Activated naive CD4-positive, alpha-beta T cell (primary cell): Measurements from ENCODE around the gene UNC79.

Source experiments
- DNase-seq, 4 experiments: peaks; one replicate each; lab custom pipeline; 2025; lab: John Stamatoyannopoulos, UW

The UNC79 gene

DNA sequence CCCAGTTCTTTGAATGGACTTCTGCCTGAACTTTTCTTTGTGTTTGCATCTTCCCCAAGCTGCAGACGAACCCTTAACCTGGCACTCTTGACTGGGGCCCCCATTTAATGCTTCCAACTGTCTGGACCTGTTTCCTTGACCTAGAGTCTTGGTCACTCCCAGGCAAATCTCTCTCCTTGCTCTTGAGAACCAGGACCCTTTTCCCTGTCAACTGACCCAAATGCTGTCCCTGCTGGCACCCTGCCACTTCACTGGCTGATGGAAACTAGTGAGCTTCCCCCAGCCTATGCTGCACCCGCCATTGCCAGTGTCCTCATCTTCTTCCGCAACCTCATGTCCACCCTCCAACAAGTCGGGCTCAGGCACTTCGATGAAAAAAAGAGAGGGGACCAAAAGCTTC, 278.1 kb downstream of the UNC79 start:
- no peak for DNase-seq

DNA sequence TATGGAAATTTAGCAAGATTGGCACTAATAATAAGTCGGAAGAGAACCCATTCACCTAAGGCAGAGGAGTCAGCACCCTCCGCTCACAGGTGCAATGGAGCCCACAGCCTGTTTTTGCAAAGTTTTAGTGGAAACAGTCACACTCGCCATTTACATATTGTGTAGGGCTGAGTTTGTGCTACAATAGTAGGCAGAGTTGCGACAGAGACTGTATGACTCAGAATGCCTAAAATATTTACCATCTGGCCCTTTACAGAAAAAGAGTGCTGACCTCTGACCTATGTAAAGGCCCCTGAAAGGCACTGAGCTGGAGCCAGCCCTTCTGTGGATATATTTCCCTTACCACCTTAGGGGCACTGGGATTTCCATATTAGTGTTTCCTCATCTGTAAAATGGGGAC, 278.5 kb downstream of the UNC79 start:
- no peak for DNase-seq

DNA sequence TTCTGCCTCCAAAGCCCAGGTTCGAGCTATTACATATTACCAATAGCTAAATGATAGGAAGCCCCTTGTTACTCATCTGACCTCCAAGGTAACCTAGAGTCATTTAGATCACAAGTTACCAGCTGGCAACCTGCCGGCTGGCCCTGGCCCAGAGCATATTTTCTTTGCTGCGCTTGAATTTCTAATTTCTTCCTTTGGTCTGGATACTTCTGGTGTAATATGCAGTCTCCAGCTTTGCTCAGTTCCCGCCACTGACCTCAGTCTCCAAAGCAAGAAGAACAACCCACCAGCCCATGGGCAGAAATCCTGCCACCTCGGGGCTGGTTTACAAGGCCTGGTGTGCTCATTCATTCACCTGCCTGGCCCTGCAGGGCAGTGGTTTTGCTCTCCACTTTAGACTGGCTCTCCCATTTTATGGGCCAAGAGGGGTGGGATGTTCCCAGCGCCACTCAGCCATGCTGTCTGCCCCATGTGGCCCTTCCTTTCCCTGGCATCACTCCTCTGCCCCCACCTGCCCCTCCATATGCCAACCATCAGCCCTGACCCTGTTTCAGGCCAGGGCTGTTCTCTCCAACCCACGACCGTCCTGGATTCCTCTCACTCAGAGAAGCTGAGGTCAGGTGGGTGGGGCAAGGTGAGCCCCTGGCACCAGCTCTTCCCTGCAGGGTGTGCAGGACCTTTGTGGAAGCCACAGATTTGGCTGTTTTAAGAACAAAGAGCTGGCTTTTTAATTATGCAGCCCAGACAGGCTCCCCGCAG, 281.5 kb downstream of the UNC79 start:
- no peak for DNase-seq

DNA sequence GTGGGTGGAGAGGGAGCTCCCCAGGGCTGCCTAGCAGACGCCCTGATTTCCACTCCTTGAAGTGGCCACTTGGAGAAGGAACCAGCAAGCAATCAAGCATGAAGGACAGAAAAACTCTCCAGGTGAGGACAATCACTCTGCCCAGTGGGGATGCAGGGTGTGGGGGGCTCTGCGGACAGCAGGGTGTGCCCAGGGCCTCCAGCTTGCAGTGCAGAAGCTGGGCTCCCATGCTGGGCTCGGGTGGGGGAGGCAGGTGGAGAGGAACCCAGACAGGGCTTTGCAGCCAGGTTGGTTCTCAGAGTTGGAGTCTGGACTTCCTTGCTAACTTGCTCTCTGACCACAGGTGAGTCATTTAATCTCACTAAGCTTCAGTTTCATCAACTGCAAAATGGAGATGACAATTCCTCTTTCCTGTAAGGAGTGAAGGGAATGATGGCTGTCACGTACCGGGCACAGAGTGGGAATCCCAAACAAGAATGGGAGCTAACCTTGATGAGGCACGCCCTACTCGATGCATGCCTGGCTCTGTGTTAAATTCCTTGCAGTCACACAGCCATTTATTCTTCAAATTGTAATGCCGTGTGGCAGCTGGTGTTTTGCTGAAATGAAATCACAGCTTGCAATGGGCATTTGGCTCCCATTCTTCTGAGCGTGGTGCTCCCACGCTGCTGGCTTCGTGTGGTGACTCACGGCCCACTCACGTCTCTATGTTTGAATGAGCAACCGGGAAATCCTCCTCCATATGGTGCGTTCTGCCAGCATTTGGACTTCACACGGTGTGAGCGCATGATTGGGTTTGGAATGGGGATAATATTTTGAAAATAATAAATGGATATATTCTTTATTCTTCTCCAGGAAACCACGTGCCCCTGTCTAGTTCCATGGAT, 282.3 kb downstream of the UNC79 start:
- no peak for DNase-seq

DNA sequence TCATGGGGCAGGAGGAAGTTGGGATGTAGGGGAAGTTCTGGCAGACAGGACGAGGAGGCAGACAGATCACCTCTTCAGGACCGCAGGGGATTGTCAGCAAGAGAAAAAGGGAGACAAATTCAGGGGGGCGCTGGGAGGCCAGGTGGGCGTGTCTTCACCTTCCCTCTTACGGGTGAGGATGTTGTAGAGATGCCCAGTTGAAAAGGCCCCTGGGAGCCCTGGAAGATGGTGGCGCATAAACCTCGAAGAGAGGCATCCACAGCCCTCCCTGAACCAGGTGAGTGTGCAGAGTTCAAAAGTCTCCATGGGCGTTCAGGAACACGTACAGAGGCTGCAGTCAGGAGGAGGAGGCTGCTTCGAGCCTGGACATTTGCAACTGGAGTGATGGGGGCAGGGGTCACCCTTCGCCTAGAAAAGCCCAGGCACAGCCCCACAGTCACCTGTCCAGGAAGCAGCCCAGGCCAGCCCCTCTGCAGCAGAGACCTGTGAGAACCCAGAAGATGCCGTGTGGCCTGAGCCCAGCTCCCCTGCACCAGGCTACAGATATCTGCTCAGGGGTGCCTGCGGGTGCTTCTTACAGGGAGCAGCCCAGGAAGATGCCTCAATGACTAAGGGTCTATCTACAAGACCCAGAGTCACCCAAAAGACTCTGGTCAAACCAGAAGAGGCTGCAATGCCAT, 283.1 kb downstream of the UNC79 start:
- no peak for DNase-seq

DNA sequence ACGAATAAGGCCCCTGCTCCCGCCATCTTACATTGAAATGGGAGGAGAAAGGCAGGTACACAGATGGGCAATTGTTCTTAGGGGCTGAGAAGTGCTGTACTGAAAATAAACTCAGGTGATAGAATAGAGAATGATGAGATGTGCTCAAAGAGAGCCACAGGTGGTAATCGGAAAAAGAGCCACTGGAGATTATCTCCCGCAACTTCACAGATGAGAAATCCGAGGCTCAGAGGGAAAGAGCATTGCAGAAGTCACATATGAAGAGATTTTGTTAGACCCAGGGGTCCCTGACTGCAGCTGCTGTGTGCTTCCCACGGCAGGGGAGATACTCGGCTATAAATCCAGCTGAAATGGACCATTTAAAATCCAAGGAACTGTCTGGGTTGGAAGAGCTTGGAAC, 283.9 kb downstream of the UNC79 start:
- no peak for DNase-seq

DNA sequence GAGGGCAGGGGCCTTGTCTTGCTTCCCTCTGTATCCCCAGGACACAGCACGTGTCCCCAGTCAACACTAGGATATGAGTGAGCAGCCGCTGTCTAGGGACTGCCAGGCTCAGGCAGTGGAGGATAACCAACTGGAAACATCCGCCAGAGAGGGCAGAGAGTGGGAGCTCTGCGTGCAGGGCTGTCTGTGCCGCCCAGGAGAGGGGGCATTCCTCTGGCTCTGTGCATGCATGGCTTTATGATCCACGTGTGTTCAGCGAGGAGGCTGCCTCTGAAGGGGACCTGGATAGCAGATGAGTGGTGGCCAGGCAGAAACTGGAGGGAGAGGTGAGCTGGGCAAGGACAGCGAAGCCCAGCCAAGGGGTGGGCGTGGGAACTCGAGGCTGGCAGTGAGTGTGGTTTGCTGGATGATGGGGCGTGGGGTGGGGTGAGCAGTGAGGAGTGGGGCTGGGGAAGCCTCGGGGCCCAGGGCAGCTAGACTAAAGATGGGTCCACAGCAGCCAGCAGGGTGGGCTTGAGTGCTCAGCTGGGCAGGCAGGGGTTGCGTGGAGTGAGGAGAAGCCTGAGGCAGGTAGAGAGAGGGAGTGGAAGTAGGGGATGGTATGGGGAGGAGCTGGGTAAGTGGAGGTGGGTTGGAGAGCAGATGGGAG, 284.7 kb downstream of the UNC79 start:
- no peak for DNase-seq

DNA sequence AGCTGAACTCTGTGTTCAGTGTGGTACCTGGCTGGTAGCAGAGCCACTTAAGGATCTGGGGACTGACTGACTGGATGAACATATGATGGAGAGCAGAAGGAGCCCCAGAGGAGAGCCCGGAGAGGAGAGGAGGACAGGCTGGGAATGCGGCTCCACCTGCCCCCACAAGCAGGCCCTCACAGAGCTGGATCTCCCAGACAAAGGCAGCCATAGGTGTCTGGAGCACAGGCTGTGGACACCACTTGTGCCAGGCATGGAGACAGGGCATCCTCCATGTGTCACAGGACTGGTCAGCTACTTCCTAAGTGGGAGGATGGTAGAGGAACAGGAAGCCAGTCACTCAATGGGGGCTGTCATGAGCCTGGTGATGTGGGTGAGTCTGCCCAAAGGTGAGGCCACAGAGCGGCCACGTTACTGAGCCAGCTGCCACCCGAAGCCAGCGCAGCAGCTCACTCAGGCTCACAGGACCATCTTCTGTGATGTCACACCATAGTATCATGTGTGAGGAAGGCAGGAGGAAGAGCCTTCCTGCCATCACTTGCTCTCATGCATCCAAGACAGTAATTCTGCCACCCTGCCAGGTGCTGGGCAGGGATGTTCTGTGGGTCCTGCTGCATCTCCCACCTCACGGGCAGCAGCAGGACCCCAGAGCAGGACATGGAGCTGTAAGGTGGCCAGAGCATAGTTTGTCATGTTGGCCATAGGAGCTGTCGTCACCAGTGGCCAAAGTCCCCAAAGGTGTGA, 285.4 kb downstream of the UNC79 start:
- no peak for DNase-seq

DNA sequence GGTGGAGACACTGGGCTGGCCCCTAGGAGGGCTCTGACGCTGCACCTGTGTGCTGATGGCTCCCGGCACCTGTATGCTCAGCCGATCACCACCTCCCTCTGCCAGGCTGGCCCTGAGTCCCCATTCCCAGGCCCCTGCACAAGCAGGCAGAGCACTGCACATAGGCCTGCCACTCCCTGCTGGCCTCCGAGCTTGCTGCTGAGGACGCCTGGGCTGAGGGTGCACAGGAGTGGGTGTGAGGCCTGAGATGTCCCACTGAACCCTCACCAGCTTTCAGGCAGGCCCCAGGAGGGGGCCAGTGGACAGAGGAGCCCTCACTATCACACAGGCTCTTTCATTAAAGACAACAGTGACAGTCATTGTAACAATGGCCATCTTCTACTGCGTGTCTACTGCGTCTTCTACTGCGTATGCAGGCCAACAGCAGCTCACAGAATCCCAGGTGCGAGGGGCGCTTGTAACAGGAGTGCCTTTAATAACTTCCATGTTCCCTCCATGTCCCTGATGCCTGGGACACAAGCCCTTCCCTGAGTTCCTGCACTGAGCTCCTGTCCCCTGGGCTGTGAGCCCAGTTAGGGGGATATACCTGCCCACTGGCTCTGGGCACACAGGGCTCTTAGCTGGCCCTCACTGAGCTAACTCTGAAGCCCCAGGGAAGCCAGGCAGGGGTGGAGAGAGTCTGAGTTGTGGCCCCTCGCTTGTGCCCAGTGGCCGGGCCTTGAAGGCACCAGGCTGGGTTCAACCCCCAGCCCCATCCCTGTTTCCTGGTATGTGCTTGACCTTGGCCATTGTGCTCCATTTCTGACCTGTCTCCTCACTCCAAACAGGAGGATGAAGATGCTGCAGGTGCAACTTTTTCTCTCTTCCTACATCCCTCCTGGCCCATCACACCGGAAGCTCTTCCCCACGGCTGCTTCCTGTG, 286.3 kb downstream of the UNC79 start:
- DNase-seq = no peak

DNA sequence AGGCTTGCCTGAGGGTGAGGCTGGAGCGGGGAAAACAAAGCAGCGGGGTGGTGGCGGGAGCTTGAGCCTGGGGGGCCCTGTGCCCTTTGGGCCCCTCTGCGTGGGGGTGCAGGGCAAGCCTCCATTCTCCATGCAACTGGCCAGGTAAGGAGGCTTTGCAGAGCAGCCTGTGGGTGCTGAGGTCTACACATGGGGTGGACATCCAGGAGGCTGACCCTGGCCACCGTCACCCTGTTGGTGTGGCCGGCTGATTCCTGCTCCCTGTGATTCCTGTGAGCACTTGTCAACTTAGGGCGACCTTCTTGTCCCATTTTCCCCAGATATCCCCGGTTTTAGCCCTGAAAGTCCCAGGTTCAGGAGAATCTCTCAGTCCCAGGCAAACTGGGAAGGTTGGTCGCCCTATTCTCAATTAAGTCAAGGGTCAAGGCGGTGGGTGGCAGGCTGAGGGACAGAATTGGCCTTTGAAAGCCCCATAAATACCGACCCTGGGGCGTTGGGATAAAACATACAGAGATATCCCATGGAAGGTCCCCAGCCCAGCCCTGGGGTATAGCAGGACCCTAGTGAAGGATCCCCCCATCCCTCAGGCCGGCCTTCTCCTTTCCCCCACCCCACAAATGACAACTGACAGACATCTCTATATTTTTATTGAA, 287.1 kb downstream of the UNC79 start:
- no peak for DNase-seq

DNA sequence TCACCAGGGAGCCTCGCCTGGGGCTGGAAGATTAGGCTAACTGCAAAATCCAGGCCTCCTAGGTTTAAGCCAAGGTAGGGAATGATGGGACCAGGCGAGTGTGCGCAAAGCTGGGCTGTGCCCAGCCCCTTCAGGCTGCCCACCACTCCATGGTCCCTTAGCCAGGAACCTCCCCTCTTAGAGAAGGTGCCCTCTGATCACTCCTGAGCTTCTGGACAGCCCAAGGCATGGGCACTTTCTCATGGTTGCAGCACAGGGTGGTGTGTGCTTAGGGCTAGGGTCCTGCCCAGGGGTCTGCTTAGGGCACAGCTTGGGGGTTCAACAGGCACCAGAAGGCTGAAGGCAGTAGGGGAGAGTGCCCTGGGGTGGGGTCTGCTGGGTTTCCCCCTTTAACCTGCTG, 288.5 kb downstream of the UNC79 start:
- DNase-seq = no peak

DNA sequence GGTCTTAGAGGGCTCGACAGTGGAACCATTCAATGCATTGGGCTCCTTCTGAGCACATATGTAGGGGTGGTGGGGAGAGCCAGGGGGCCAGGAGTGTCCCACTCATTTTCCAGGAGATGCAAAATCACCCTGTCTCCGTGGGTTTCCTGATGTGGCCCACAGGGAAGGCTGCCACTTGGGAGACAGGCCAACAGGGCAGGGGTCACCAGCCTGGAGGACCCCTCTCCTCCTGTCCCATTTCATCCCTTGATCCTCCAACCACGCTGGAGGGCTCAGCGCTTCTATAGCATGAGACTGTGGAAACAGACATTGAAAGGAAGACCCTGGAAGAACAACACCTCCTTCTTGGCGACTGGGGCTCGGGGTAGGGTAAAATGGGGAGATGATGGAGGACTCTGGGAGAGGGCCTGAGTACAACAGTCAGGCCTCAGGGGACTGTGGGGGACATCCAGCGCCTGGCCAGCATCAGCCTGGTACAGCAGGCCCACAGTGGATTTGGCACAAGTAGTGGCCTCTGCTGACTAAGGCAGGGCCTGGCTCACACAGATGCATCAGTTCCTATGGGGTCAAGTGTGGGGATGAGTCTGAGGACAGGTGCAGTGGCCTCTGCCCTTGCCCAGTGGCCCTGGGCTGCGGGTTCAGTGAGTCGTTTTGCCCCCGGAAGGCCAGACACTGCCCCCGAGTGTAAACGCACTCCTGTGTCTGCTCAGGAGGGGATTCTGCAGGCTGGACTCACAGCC, 289.5 kb downstream of the UNC79 start:
- no peak for DNase-seq

DNA sequence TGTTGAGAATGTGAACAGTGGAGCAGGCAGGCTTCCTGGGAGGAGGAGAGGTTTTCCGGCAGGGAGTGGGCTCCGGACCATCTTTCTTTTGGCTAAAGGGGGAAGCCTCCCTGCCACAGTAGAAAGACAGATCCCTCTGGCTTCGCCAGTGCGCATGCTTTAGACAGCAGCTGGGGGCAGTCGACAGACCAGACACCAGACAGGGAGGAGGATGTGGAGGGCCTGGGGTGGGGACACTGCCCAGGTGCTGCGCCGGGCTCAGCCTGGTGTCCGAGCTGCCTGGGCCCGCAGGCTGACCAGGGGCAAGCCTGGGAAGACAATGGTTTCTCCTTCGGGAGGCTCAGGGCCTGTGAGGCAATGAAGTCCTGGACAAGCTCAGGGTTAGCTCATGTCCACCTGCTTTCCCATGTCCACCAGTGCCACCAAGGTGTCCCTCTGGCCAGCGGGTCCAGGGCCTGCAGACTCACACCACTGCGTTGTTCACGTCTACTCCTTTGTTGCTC, 290.3 kb downstream of the UNC79 start:
- no peak for DNase-seq

DNA sequence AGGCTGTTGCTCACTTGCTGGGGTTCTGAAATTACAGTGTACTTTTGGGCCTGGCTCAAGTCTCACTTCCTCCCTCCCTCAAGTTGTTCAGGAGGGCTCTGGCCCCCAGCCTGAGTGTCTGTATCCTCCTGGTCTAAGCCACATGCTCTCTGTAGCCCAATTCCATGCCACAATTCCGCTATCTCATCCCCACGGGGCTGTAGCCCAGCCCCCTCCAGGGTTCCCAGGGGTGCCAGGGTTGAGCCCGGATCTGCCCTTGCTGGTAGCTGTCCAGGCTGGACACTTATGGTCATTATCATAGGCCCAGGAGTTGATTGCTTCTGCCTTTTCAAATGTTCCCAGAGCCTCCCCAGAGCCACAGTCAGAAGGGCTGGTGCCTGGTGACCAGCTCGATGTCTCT, 292.3 kb downstream of the UNC79 start:
- no peak for DNase-seq

DNA sequence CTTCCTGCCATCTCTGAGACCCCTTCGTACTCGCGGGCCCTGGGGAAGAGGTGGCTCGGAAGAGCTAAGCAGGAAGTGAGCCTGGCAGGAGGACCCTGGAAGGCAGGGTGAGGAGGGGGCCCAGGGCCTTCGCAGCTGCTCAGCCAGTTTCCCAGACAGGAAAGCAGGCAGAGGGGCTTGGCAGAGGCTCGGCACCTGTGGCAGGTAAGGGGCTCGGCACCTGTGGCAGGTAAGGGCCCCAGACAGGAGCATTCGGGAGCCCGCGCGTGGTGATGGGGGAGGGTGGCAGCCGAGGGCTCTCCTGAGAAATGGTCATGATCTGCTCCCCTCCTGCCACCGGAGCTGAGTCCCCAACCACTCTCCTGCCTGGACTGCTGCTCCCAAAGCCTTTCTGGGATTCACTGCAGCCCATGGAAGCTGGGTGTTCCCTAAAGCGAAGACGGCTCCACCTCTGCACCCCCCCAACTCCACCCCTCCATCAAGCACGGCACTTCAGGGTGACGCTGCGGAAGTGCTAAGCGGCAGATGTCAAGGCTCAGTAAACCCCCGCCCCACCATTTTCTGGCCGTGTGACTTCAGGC, 294.4 kb downstream of the UNC79 start:
- no peak for DNase-seq

DNA sequence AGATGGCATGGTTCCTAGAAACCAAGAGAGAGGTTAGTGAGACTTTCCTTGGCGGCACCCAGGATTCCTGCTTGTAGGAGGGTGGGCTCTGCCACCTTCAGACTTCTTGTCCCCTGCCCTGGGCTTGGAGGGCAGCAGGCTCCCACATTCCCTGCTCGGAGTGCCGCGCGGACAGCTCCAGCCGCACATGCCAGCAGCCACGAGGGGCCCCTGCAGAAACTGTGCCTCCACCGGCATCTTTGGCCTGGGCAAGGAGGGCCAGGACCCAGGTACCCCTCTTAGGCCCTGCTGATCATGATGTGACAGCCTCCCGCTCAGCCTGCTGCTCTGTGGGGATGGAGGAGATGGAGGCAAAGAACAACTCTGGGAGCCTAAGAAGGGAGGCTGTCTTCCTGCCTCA, 295.3 kb downstream of the UNC79 start:
- DNase-seq = no peak

DNA sequence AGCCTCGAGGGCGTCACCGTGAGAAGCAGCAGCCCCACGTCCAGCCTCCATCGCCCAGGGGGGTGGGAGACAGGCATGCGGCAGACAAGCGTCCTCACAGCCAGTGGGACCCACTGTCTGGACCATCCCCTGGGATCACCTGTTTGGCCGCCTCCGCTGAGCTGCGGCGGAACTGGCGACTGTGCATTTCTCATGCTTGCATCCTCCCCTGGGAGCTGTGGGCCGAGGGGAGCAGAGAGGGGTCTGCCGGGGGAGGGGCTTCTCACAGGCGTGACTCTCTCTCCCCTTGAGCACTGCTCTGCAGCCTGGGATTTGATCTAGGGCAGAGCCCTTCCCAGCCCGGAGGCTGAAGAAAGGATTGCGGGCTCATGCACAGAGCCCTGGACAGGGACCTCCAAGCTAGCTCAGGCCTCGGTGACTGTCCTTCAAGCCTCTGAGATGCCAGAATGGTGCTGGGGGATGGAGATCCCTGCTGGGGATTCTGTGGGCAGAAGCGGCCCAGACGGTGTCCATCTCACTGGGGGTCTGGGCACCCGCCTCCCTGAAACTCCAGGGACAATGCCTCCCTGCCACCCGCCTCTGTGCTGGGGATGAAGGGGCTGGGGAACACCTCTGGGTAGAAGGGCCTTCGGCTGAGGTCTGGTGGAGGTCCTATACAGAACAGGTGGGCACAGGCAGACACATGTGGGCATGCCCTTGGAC, 296.5 kb downstream of the UNC79 start:
- no peak for DNase-seq
